Lower leg skin (tissue), 3 donors: ENCODE results near the gene RAB26.

ENCODE experiments used
- CTCF ChIP-seq, 3 donors: fragments of 450-650 bp; IDR thresholded peaks; one replicate each; pipeline ENCODE4 v1.5.1; 2016; ENCODE audit warnings: antibody characterized with exemption in 3 of 3, mild to moderate bottlenecking in 3 of 3, moderate library complexity in 2 of 3
- POLR2A ChIP-seq, 2 donors: fragments of 450-650 bp; IDR thresholded peaks; one replicate each; pipeline ENCODE4 v1.6.1; 2016 to 2017; ENCODE audit warnings: antibody characterized with exemption in 2 of 2, mild to moderate bottlenecking in 1 of 2, moderate library complexity in 1 of 2

GRCh38 chr16:2177561-2177960 is 29.1 kb downstream of the RAB26 start:
- TF ChIP-seq CTCF (IDR thresholded peaks at IDR 0.05) (no peak), POLR2A (IDR thresholded peaks at IDR 0.05) (no peak)
